Cerebellar cortex (tissue), 1 donor: ENCODE measurements around the gene FGF8.
A peak's percentile ranks its signal among the peaks of the same experiment; 100 is the strongest.
"Not testable (repeated sequence)": the region's sequence is repeated elsewhere in the genome, so short reads cannot be mapped to it uniquely, and the experiment has no call there.

Experiments
- DNase-seq: peaks from one replicate; pipeline ENCODE4 v3.0.0-alpha.2; 2015; ENCODE audit warnings: low spot score

Gene FGF8, protein sequence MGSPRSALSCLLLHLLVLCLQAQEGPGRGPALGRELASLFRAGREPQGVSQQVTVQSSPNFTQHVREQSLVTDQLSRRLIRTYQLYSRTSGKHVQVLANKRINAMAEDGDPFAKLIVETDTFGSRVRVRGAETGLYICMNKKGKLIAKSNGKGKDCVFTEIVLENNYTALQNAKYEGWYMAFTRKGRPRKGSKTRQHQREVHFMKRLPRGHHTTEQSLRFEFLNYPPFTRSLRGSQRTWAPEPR

DNA sequence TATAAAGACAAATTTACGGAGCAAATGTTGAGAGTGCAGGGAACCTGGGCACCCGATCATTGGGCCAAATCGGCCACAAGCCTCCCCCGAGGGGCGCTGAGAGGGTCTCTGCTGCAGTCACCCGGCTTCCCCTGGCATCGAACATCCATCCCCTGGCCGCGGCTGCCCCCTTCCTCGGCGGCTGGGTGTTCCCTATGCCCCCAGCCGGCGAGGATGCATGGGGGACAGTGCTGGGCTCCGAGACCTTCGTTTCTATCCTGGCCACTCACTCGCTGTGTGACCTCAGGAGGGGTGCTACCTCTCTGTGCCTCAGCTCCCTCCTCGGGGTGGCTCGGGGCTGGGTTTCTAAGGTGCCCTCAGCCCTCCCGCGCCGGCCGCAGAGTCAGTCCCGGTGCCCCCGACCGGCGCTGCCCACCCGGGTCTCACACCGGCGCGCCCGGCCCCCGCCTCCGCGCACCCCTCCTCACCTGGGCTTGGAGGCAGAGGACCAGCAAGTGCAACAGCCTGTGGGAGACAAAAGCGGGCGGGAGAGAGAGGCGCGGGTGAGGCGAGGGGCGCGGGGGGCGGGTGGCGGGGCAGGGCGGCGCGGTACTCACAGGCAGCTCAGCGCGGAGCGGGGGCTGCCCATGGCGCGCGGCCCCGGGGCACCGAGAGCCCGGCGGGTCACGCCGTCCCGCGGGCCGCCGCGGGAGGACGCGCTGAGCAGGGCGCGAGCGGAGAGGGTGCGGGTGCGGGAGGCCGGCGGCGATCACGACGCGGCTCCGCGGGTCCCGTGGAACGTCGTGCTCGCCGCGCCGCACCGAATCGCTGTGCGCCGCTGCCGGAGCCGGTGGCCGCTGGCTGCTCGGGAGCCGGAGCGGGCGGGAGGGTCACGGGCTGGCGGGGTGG lies at the start of gene FGF8:
Gene FGF8, minus strand, starts transcription at position 842 of the 888 bp plus-strand sequence. Its CDS starts 214 bp downstream, at position 628.
- no peak for DNase-seq

DNA sequence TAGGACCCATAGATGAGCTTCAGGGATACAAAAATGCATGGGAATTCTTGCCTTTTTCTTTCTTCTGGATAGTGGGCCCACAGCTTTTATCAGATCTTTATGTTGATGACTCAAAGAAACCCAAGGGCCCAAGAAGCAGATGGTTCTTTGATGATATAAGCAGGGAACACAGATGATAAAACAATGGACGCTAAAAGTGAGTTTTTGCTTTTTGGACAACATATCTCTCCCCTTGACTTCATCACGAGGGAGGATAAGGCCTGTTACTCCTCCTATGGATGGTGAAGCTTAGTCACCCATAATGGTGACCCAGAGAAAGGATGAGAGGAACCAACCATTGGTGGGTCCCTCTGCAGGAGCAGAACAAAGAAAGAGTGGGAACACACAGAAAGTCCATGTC lies 48.8 kb upstream of the FGF8 start:
- DNase-seq: no peak

DNA sequence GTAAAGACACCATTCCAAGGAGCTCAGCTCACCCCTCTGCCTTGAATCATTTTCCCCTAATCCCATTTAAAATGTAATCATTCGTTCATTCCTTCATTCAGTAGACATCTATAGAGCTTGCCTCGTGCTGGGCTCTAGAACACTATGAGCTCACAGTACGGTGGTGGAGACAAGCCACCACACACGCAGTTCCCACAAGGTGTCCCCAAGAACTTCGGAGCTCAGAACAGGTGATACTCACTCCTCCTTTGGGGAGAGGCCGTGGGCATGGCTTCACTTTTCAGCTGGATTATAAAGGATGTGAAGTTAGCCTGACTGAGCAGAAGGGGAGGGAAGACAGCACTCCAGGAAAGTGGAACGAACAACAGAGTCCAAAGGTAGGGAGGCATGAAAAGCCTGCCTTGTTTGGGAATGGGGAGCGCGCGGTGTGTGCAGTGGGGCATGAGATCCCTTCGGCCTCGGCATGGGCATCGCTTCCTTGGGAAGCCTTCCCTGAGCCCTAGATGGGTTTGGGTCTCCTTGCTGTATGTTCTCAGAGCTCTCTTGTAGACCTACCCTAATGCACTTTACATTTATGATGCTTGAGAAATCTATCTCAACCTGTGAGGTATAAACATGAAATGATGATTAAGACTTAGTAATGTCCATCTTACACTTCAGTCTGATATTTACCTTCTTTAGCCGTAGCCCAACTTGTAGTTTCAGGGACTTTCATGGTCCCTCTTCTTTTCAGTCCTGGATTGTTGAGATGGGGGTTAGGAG lies 43.1 kb upstream of the FGF8 start:
- DNase-seq: no peak

DNA sequence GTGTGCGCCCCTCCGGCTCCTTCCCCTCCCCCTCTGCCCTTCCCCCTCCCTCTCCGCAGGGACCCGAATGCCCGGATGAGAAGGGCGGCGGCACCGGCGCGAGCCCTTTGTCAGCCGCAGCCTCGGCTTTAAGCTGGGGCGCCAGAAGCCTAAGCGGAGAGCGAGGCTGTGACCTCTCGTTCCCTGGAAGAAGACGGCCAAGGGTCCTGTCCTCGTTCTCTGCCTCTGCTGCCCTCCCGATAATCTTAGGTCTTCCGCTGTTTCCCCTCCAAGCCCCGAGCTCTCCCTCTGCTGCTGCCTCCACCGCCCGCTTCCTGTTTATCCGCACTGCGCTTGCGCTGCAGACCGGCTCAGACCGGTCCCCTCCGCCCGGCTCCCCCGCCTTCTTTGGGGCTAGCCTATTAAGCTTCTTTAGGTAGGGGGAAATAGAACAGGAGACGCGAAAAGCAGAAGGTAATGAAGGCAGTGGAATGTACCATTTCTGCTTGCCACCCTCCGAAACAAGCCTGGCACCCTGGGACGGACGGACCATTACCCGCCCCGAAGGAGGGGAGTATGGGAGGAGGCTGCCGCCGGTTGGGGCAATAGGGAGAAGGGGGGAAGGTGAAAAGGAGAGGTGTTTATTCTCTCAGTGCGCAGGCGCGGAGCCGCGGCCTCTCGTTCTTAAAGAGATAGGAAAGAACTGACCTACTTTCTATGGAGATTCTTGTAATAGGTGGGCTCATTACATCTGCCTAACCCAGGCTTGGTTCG lies 42.4 kb upstream of the FGF8 start, which contains the start of gene OGA:
Gene OGA, minus strand, starts transcription at position 326 of the 753 bp plus-strand sequence. CDS start 422 bp downstream, outside the sequence.
- DNase-seq: peak; percentile 100

DNA sequence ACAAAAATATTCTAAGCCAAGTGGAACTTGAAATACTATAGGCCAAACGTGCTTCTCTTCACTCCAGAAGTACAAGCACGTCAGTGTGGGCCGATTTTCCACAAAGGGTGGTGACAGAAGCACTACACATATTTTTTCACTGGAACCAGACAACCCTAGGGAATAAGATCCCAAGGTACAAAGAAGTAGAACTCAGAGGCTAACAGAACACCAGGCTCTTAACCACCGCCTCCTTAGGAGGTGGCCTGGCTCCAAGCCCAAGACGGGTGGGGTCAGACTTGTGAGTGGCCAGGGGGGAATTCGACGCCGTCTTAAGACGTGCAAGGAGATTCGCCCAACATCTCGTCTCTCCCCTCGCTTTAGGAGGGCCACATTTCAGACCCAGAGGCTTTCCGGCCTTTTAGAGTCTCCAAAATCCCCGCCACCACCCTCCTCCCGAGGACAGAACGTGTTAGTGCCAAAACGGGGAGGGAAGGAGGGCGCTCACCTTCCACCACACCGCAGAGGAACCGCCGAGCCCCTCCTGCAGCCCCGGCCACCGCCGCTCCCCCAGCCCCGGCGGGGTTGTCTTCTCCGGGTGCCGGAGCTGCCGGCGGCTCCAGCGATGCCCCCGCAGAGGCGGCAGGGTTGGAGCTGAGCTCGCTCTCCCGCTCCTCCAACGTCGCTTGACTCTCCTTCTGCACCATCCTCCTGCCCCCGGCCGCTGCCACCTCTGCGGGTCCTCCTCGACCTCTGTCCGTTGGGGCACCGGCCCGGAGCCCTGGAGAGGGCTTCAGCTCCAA lies 41.6 kb upstream of the FGF8 start:
- peak; percentile 80 for DNase-seq

DNA sequence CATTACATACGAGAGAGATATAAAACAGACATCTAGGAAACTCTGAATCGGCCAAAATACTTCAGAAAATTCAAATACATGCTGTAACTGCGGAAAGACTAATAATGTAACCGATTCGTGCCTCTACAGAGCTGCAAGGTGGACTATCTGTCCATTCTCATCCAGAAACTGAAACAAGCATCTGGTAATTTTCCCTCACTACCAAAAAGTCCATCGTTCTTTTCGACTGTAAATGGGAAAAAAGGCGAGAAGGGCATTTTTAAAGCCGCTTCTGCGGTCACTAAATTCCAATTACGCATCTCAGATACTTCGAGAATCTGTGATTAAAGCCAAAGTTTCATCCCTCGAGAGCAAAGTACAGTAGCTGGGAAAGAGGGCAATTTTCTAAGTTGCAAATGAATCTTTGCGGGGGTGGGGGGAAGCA lies 41.0 kb upstream of the FGF8 start:
- DNase-seq: no peak

DNA sequence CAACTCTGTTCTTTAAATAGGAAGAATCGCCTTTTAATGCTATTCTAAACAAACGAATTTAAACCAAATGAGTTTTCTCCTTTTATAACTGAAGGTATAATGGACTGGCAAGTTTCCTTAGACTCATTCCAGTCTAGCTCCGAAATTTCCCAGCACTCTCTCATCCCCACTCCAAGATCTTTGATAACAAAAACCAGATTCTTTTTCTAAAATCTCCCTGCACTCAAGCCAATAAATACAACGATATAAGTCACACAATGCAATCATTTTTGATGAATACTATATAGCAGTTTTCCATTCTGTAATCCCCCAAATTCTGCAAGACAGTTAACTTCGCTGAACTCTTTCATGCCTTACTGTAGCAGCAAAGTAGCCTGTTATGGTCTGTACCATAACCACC lies 40.5 kb upstream of the FGF8 start:
- DNase-seq: no peak

DNA sequence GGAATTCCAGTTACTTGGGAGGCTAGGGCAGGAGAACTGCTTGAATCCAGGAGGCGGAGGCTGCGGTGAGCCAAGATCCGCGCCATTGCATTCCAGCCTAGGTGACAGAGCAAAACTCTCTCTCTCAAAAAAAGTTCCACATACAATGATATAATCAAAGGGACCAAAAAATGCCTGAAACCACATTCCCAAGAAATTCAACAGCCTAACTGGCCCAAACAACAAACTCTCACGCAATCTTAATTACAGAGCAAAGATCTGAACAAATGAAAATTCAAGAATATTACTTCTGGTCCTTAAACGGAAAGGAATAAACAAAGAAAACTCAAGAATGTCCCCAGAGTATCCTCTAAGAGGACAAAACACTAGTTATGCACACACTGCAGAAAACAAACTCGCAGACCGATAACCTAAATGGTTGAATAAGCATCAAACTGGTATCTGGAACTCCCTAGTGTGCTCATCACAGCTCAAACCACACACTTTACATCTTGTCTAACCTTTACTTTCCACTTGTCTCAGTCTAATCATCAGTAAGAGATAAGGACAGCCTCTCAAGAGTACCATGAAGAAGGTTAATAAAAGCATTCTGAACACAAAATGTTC lies 38.7 kb upstream of the FGF8 start:
- no peak for DNase-seq

DNA sequence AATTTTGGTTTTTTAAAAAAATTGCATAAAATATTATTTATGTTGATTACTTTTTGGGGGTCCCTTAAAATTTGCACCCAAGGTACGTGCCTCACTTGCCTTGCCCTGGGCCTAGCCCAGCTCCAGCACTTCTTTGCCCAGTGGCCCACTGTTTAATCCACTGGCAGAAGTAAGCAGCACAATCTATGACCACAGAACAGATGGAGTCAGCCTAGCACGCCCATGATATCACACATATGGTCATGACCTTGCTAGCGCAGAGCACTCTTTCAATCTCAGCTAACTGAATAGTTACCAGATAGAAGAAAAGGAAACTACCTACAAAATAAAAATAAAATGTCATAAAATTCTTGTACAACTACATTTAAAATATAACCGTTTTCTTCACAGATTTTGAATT lies 36.7 kb upstream of the FGF8 start:
- DNase-seq: peak; percentile 54

DNA sequence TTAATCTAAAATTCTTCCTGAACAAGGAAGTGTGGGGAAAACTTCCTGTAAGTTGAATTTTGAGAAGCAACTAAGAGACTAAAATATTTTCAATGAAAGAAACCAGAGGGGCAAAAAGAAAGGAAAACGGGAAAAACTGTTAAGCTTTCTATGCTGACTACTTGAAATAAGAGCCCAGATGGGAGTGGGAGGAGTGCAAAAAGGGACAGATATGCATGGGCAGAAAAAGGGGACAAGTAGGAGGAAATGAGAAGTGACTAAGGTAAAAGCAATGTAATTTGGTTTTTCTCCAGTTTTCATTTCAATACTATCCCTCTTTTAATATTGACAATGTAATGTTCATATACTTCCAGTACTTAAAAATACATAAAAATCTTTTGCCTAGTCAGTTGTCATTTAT lies 31.2 kb upstream of the FGF8 start:
- DNase-seq: no peak

DNA sequence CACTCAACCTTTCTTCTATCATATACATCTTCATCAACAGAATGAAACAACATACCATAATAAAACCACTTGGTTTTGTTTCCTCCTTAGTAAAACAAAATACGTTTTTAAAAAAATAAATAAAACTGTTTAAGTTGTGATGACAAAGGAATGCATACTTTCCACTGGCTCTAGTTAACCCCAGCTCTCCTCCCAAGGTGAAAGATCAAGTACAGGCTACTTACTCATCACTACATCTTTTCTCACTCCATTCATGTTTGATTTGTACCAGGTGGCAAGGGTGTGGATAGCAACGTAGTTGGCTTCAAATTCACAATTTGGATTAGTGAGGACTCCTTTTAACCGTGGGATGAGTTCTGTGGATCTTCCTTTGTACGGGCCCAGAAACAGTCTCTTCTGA lies 27.6 kb upstream of the FGF8 start:
- DNase-seq: no peak

DNA sequence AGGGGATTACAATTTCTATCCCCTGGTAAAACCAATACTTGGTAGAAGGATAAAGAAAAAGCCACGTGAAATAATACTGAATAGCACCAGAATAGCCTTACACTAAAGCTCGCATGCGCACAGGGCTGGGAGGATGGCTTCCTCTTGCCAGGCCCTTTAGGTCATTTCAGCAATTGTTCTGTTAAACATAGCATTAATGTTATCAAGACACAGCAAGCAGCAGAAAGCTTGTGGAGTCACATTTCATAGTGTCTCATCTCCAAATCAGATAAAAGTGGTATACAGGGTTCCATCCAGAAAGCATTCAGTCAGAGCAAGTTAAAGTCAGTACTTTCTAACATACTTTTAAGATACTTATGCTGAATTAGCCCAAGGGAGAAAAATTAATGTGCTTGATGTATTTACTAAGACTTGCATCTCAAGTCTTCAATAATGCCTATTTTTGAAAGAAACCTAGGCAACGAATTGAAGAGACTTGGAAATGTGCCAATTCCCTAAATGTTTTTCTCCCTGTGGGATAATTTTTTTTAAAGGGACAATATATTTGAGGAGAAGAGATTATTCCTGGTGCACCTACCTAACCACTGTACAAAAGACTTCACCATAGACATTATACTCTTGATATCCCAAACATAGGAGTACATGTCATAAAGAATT lies 21.6 kb upstream of the FGF8 start:
- DNase-seq: no peak

DNA sequence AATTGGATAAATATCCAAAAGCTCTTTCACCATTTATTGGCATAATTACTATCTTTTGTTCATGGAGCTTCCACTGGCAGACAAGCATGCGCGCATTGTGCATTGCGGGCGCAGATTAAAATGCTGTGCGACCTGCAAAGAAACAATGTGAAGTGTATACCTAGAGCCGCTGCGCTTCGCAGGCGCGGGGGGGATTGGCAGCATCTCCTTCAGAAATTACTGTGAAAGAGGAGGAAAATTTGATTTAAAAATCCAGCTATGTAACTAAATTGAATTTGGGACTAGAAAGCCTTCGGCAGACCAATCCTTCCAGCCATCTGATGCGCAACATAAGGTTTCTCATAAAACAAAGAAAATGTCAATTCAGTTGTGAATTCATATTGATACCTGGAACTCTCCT lies 17.6 kb upstream of the FGF8 start:
- no peak for DNase-seq

DNA sequence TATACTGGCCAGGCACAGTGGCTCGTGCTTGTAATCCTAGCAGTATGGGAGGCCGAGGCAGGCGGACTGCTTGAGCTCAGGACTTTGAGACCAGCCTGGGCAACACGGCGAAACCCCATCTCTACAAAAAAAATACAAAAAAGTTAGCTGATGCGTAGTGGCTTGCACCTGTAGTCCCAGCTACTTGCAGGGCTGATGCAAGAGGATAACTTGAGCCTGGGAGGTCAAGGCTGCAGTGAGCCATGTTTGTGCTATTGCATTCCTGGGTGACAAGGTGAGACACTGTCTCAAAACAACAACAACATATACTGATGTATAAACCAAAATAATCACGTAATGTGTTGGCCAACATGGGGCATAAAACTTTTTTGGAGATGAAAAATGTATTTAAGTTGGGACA lies 13.8 kb upstream of the FGF8 start:
- DNase-seq: no peak

DNA sequence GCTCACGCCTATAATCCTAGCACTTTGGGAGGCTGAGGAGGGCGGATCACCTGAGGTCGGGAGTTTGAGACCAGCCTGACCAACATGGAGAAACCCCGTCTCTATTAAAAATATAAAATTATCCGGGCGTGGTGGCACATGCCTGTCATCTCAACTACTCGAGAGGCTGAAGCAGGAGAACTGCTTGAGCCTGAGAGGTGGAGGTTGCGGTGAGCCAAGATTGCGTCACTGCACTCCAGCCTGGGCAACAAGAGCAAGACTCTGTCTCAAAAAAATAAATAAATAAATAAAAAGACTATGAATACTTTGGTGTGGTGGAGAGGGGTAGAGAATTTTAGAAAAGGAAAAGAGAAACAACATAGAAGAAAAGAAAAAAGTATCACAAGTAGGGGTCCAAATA lies 13.3 kb upstream of the FGF8 start:
- DNase-seq: not testable (repeated sequence)

DNA sequence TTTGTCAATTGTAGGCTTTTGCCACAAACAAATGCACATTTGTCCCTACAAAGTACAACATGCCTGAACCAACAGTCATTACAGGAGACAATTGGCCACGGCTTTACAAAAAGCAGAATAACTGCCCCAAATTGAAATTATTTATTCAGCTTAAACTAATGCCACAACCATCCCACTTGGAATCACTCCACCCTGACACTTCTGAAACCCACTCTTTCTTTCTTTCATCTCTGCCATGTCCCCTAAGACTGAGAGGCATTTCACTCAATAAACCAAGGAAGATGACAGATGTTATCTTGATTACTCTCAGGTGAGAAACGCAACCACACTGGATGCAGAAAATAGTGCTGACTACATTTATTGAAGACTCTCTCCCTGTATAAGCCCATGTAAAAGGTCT lies 9.9 kb upstream of the FGF8 start:
- no peak for DNase-seq

DNA sequence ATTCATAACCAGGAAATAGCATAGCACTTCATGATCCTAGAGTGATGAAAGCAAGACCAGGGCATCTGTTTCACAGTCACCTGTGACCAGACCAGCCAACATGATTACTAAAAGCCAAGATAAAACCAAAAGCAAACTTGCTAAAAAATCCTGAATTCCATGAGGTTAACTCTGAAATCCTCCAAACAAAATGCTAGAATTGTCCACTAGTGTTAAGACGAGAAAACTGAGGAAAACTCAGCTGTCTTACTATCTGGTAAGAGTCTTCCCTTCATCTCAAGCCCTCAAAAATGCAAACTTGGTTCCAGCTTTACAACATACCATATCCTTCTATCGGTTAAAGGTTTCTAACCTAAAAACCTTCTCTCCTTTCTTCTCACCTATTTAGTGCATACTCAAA lies 8.6 kb upstream of the FGF8 start:
- no peak for DNase-seq

DNA sequence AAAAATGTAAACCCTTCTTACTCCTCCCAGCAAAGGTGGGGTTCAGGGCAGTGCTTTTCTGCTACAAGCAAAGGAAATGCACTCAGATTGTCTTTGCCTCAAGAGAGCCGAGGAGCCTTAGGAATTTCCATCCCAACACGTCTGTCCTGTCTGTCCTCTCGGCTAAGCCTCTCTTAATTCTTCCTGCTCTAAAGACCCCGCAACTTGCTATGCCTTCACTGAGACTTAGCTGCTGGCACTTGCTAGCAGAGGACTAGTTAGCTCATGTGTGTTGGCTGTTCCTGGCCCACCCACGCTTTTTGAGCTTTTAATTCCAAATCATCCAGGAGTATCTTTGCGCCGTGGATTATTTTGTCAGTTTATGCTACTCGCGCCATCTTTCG lies 7.8 kb upstream of the FGF8 start:
- DNase-seq: peak; percentile 54

DNA sequence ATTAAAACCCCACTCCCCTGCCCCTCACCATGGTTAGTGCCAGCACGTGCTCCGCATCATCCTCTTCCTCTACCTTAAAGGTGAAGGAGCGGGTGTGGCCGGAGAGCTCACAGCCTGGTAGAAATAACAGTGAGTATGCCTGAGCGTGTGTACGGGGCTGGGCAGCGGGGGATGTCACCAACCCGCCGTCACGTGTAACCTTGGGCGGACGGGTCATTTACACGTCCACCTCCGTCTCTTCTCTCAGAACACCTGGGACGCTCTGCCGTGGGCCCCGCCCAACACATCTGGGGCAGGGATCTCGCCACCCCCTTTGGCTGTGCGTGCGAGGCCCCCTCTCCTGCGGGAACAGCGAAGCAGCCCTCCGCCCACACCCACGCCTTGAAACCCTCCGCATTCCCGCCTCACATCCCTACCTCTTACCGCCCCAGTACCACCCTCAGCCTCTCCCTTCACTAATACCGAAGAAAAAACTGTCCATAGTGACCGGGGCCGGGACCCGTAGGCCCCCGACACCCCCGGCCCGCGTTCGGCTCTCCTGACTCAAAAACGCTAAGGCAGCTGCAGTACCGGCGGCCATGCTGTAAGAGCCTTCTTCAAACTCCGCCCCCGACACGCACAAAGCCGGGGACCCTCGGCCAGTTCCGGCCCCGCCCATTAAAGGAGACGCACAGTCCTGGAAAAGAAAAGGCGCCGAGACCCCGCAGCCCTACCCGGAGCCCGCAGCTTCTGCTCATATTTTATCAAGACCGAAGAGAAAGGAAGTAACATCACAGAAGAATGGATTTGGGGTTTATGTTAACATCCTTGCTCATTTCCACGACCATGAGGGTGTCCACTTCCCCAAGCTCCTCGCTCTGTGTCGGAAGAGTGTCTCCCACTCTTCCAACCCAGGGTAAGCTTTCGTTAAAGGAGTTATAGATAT lies 7.2 kb upstream of the FGF8 start, which contains the start of gene NPM3:
Gene NPM3, minus strand, starts transcription at position 636 of the 925 bp plus-strand sequence. Its CDS starts 56 bp downstream, at position 580.
- DNase-seq: peak; percentile 82
